SK-N-SH (cell line): Measurements from ENCODE around the gene ERAP2.

Source experiments
- CTCF ChIP-seq: fragments of 200-600 bp; sonication (generic); IDR thresholded peaks from 2 replicates; pipeline ENCODE4 v1.6.1; 2017; ENCODE audit warnings: antibody characterized with exemption, mild to moderate bottlenecking, moderate library complexity
- EZH2phosphoT487 ChIP-seq: fragments of 200-600 bp; sonication (generic); IDR thresholded peaks from 2 replicates; pipeline ENCODE4 v1.6.1; 2017; ENCODE audit warnings: low read depth, mixed run types, mild to moderate bottlenecking, antibody characterized with exemption, moderate library complexity, borderline replicate concordance
- FOXM1 ChIP-seq: IDR thresholded peaks from 2 replicates; pipeline ENCODE4 v1.4.0; 2012; ENCODE audit warnings: low read depth, mild to moderate bottlenecking
- MAX ChIP-seq: IDR thresholded peaks from 2 replicates; pipeline ENCODE4 v1.4.0; 2012; ENCODE audit warnings: low read depth
- MXI1 ChIP-seq: IDR thresholded peaks from 2 replicates; pipeline ENCODE4 v1.6.1; 2012; ENCODE audit warnings: mild to moderate bottlenecking, low read depth, low read length, improper control_type of control experiment
- POLR2AphosphoS5 ChIP-seq: IDR thresholded peaks from 2 replicates; pipeline ENCODE4 v1.6.1; 2012; ENCODE audit warnings: low read depth, low read length
- SMC3 ChIP-seq: IDR thresholded peaks from 2 replicates; pipeline ENCODE4 v1.6.1; 2012; ENCODE audit warnings: low read depth, low read length, improper control_type of control experiment
- TAF1 ChIP-seq: IDR thresholded peaks from 2 replicates; pipeline ENCODE4 v1.6.1; 2012; ENCODE audit warnings: low read depth, mild to moderate bottlenecking, low read length, moderate library complexity, borderline replicate concordance
- USF1 ChIP-seq: IDR thresholded peaks from 2 replicates; pipeline ENCODE4 v1.4.0; 2012; ENCODE audit warnings: low read depth, borderline replicate concordance
- USF2 ChIP-seq: fragments of 150-350 bp; IDR thresholded peaks from 2 replicates; pipeline ENCODE4 v1.6.1; 2017; ENCODE audit warnings: antibody characterized with exemption, low read length, low read depth, borderline replicate concordance
- YY1 ChIP-seq: IDR thresholded peaks from 2 replicates; pipeline ENCODE4 v1.4.0; 2012; ENCODE audit warnings: low read depth, mild to moderate bottlenecking

- TF ChIP-seq EZH2phosphoT487 = no peak
- TF ChIP-seq TAF1 = no peak
- no peak for TF ChIP-seq CTCF
- TF ChIP-seq POLR2AphosphoS5 = no peak
- TF ChIP-seq MAX = no peak
- TF ChIP-seq FOXM1 = no peak
- no peak for TF ChIP-seq USF1
- no peak for TF ChIP-seq MXI1
- no peak for TF ChIP-seq USF2
- TF ChIP-seq YY1 = no peak
- no peak for TF ChIP-seq SMC3
Measured at GRCh38 chr5:96930589-96930988, 54.3 kb downstream of the ERAP2 start.
